Inflammatory macrophage (primary cell): ENCODE data around the gene PSMD5.
A peak's percentile ranks its signal among the peaks of the same experiment; 100 is the strongest.

ENCODE experiments used
- DNase-seq, 2 donors: peaks; one replicate each; pipeline ENCODE4 v3.0.0-alpha.2; 2020 to 2022

Gene PSMD5

DNA sequence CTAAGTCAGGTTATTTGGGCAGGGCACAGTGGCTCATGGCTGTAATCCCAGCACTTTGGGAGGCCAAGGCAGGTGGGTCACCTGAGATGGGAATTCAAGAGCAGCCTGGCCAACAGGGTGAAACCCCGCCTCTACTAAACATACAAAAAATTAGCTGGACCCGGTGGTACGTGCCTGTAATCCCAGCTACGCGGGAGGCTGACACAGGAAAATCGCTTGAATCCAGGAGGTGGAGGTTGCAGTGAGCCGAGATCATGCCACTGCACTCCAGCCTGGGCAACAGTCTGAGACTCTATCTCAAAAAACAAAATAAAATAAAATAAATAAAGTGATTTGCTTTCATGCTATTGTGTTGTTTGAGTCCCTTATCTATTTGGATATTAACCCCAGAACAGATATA is 41.3 kb downstream of the PSMD5 start:
- no peak for DNase-seq

DNA sequence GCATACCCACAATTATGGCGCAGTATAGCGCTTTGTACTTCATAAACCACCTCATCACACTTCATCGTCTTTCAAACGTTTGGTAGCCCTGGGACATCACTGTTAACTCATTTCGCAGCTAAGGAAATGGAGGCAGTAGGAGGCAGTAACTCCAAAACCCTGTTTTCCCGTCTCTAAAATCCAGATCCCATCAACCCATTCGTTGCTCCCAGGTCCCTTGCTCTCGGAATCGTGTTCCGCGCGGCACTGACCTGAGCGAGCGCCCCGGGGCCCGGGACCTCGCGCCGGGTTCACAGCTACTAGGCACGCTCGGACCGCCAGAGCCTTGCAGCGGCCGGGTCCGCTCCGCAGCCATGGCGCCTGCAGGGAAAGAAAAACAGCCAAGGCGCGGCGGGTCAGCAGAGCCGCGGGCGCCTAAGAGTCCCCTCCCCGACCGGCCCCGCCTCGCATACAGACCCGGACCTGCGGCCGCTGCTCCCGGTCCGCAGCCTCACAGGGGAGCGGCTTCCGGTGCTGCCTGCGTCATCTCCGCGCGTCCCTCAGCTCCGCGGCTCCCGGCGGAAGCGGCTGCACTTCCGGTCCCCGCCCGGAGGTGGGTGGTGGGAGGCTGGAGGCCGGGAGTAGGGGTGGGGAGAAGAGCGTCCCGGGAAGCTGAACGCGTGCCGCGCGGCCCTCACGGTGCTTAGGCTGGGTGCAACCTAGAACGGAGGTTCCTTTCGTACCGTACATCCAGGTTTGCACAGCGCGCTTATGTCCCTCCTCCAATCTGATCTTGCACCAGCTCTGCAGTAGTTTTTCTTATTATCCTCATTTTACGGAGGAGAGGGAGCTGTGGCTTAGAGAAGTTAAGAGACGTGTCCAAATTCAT is 49.6 kb downstream of the PSMD5 start, which contains the start of gene FBXW2:
FBXW2 (minus strand) TSS at position 519 of the 868 bp plus-strand sequence. CDS start 5,158 bp downstream, outside the sequence.
- peak; percentile 92 to 93 for DNase-seq

DNA sequence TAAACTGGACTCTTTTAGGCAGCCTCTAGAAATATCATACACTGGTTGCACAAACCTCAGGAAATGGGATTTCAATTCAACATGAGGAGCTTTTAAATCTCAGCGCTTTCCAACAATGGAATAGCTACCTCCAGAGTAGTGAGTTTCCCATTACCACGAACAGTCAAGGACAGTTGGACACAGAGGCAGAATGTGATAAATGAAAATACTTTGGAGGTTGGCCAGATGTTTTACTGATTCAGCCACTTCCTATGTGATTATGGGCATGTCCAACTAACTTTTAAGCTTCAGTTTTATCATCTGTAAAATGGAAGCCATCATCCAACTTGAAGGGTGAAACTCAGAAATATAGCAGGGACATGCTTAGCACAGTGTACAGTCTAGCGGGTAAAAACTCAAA is 51.6 kb downstream of the PSMD5 start:
- no peak for DNase-seq

DNA sequence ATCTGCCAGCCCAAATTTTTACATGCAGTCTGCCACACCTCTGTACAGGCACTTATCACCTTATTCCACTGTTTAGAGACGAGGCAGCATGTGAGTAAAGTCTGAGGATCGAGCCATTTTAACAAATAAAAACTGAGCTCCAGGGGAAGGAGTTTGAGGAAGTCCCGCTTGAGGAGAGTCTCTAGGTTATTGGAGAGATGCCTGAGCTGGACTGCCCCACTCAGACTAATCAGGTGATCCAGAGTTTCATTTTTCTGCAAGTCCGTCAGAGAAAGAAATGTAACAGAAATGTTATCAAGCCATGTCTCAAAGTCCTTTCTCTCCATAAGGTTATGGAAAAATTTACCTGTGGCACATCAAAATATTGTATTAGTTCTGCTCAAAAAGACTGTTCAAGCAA is 54.8 kb downstream of the PSMD5 start:
- peak in 1 of 2 donors; percentile 4 for DNase-seq

DNA sequence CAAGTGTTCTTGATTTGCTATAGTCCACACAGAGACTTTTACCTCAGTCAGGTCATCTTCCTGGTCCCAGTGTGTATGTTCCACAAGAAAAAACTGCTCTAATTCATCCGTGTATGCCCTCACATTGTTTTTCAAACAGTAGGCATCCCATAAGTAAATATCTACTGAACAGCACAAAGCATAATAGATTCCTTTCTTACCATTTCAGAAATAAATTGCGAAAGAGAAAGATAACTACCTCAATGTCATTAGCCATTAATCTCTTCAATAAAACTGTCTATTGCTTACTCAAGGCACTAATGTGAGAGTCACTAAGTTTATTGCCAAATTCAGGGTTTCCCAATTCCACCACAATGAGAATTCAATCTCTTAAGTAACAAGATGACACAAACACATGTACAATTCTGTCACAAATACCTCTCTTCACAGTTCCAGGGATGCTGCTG is 59.1 kb downstream of the PSMD5 start:
- peak; percentile 79 to 92 for DNase-seq

DNA sequence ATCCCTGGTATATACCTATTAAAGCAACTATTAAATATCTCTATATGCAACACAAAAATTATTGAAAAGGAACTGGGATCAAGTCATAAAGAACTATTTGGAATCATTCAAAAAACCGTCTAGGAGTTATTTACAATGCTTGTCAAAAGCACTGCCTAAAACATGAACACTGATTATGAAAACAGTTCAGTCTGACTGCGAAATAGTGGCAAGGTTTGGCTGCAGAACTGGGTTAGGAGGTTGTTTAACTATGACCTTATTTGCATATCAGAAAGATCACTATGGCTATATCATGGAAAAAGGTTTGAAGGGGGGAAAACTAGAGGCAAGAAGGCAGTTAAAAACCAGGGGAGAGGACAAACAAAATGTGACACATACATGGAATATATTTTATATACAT is 61.5 kb downstream of the PSMD5 start:
- DNase-seq: no peak

DNA sequence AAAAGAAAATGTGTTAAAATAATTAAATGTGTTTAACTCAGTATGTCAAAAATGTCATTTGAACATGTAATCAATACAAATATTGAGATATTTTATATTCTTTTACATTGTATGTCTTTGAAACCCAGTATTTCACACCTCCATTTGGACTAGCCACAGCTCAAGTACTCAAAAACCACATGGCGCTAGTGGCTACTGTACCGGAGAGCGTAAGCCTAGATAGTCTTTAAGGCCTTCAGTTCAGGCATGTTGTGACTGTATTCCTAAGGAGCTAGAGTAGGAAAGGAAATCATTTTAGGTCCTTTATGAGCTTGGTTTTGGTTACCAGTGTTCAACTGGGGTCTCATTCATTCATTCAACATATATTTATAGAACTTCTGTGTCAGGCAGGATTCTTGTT is 62.4 kb downstream of the PSMD5 start:
- no peak for DNase-seq

DNA sequence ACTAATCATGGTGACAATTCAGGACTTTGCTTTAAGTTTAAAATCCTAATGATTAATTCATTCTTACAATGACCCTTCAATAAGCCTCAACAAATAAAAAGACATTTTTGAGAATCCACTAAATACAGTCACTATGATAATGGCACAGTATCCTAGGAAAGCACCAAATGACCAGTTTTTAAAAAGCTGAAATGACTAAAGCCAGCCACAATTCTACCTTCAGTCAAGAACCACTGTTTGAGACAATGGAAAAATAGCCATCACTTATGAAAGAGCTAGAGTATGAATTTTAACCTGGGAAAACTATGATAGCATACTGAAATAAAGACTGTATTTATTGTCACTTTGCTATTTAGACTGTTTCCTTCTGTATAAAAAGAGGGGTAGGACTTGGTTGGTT is 63.5 kb downstream of the PSMD5 start:
- no peak for DNase-seq

DNA sequence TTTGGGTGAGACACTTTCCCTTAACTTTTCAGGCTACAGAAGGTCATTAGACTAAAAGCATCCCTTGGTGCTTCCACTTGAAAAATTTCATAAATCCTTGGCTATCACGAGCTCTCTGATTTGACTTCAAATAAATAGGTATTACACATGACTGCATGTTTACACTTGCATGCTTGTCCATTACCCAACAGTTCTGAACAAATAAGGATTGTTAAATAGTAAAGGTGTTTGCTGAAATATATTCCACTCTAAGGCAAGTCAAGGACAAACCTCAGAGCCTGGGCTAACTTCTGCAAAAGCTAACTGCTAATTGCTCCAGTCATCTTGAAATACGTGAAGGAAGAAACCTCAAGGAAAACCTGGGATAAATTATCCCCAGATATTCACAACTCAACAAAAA is 64.0 kb downstream of the PSMD5 start:
- no peak for DNase-seq

DNA sequence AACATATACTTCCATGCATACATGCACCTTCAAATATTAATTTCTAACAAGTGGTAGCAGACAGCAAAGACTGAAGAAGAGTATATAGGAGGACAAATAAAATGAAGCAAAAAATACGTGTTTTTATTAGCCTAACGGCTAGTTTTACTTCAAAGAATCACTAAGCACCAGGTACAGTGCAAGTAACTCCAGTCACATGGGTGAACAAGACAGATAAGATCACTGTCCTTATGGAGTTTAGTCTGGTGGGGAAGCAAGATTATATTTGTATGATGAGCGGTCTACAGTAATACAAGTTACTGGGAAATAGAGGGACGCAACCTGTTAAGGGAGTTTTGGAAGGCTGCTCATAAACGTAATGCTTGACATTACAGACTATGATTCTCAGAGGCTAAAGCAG is 65.5 kb downstream of the PSMD5 start:
- DNase-seq: no peak

DNA sequence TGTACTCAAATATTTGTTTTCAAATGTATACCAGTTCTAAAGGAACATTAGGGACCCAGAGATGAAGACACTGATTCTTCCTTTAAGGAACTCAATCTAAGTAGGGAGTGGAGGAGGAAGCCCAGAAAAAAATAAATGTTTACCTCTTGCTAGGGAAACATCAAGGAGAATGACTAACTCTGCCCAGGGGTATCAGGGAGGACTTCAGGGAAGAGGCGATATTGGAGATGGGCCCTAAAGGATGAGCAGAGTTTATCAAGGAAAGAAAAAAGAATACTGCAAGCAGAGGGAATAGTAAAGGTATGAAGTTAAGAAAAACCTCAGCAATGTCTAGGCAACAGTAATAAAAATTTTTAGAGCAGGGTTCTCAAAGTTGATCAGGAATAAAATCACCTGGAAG is 65.9 kb downstream of the PSMD5 start:
- DNase-seq: no peak

DNA sequence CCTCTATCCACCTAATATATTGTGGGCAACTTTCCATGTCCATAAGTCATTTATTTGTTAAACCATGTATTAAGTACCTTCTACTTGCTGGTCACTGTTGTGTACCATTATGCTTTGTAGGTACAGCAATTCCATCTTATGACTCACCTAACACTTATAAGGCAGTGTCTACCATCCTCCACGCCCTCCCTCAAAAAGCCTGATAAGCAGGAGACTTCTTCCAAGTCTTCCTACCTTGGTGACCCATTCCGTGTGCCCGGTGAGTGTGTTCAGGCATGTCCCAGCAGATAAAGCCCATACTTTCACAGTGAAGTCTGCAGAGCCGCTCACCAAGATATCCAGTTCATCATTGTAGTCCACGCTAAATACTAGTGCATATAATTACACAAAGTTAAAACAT is 66.9 kb downstream of the PSMD5 start:
- no peak for DNase-seq

DNA sequence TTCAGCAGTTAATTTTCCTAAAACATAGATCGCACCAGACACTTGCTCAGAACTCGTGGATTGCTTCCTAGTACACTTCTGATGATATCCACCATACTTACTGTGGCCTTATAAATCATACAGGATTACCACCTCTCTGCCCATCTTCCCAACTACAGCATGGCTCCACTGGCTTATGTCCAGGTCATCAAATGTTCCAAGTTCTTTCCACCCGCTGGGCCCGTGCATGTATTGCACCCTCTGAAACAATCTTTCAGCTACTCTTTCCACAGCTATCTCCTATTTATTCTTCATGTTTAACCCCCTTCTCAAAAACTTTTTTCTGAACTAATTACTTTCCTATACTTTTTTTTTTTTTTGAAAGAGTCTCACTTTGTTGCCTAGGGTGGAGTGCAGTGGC is 68.0 kb downstream of the PSMD5 start:
- no peak for DNase-seq

DNA sequence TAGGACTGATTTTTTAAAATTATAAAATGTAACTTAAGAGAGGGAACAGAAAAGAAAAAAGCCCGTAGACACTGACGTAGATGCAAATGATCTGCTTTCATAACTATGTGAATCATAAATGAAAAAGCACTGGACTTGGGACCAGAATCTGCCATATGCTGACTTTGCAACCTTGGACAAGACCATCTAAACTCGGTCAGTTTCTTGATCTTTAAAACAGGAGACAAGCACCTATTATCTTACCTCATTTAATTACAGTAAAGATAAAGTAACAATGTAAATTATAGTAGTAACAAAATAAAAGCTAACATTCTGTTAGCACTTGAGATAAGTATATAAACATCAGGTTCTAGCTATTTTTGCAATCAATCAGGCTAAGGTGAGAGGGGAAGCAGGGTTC is 69.5 kb downstream of the PSMD5 start:
- DNase-seq: no peak

DNA sequence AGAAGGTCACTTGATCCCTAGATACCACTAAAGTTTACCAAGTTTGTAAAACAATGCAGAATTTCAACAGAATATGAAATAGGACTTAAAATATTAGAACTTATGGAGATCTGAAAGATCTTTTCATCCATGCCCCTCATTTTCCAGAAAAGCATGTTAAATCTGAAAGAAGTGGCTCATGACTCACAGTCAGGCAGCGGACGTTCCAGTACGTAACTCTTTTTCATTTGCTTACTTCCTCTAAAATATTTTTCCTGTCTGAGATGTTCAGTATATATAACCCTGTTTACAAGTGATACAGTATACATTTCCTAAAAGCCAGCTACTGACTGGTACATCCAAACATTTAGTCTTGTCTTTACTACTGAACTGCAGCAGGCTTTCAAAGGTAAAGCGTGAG is 71.8 kb downstream of the PSMD5 start:
- DNase-seq: peak; percentile 62 to 66

DNA sequence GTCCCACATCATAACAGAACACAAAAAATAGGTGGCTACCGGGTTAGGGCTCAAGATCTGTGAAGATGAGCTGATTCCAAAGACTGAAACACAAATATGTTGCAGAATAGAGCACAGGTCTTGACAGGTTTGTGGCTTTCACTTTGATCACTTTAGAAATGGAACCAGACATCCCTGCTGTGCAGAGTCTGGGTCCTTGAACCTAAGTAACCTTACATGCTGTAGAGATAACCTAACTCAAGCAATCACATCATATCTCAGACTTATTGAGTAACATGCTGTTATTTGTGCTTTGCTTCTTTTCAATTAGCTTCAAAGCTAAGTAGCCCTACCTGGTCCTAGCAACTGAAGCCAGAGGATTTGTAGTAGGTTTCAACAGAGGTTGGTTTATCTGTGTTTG is 73.8 kb downstream of the PSMD5 start:
- DNase-seq: no peak

DNA sequence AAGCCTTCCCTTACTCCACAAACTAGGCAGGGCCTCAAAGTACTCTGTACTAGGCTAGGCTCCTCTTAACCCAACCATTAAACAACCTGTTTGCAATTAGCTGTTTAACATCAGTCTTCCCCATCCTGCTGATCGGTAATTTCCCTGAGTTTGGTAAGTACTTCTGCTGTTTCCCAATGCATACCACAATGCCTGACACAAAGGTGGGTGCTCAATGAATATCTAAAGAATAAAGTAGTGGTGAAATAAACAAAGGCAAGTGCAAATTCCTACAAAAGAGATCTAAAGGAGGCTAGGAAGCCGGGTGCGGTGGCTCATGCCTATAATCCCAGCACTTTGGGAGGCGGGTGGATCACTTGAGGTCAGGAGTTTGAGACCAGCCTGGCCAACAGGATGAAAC is 74.5 kb downstream of the PSMD5 start:
- DNase-seq: no peak

DNA sequence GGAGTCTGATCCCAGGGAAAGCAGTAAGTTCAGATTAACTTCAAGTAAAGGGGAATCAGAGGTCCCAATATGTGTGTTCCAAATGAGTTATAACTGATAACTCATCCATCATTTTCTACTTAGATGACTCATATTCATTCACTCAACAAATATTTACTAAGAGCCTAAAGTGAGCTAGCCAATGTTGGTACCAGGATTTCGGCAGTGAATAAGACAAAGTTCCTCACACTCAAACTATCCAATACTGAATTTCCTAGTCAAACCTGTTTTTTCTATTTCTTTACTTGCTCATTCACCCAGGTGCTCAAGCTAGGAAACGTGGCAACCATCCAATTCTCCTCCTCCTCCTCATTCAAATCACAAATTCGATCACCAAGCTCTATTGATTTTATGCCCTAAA is 75.3 kb downstream of the PSMD5 start:
- DNase-seq: no peak
